NK-92 (cell line): ENCODE data around the gene JADE1.

ENCODE experiments used
- DNase-seq: peaks from one replicate; lab custom pipeline; 2025; ENCODE audit not compliant: unreplicated experiment; lab: John Stamatoyannopoulos, UW

JADE1 gene

GRCh38 chr4:128809477-128810330, at the start of gene JADE1:
Gene JADE1, plus strand, starts transcription at chr4:128809700. Its CDS starts 22,059 bp downstream, at chr4:128831759.
- peak; percentile 42 for DNase-seq

- DNase-seq, result no peak
Measured at GRCh38 chr4:128766781-128767180, 42.7 kb upstream of the JADE1 start.

- no peak for DNase-seq
Measured at GRCh38 chr4:128768373-128768996, 41.0 kb upstream of the JADE1 start.

GRCh38 chr4:128769011-128769410, 40.5 kb upstream of the JADE1 start:
- DNase-seq, result no peak

- DNase-seq, result no peak
Measured at GRCh38 chr4:128770807-128771206, 38.7 kb upstream of the JADE1 start.

- DNase-seq, result no peak
Measured at GRCh38 chr4:128775477-128775876, 34.0 kb upstream of the JADE1 start.

- no peak for DNase-seq
Measured at GRCh38 chr4:128775916-128776315, 33.6 kb upstream of the JADE1 start.

- no peak for DNase-seq
Measured at GRCh38 chr4:128776794-128777216, 32.7 kb upstream of the JADE1 start.

GRCh38 chr4:128780688-128781087, 28.8 kb upstream of the JADE1 start:
- no peak for DNase-seq

- no peak for DNase-seq
Measured at GRCh38 chr4:128782076-128782715, 27.3 kb upstream of the JADE1 start.

- DNase-seq, result no peak
Measured at GRCh38 chr4:128782875-128783614, 26.5 kb upstream of the JADE1 start.

- DNase-seq, result no peak
Measured at GRCh38 chr4:128787509-128788311, 21.8 kb upstream of the JADE1 start.

GRCh38 chr4:128793859-128794672, 15.4 kb upstream of the JADE1 start:
- DNase-seq, result no peak

- no peak for DNase-seq
Measured at GRCh38 chr4:128796934-128797333, 12.6 kb upstream of the JADE1 start.

- no peak for DNase-seq
Measured at GRCh38 chr4:128800284-128800683, 9.2 kb upstream of the JADE1 start.

GRCh38 chr4:128800701-128801284, 8.7 kb upstream of the JADE1 start:
- DNase-seq, result no peak

- DNase-seq, result no peak
Measured at GRCh38 chr4:128802680-128803628, 6.5 kb upstream of the JADE1 start.

- DNase-seq, result no peak
Measured at GRCh38 chr4:128803783-128804182, 5.7 kb upstream of the JADE1 start.
